Panc1 (cell line): ENCODE results near the gene SRSF9. TPM values are rescaled to one million over a fixed set of nuclear protein-coding genes. Genes with fewer than 3 reads are reported as not detected.

ENCODE experiments used
- ATAC-seq: fragments of 200-7000 bp; cut with Tn5 transposase; 2 replicates; pipeline ENCODE4 v1.9.1; 2020; ENCODE audit warnings: mild to moderate bottlenecking, moderate library complexity
- BruUV-seq: library from RNA; stranded (reverse); fragments of 400-500 nt; replicated peaks from 2 replicates; lab custom pipeline; 2021; lab: Mats Ljungman, UMichigan
- CTCF ChIA-PET: fragments of 300-600 bp; sonication (Branson Sonifier 250); formaldehyde crosslinking; loops from one replicate; lab custom pipeline; 2022; ENCODE audit warnings: antibody characterized with exemption; lab: Charles Lee
- POLR2A ChIA-PET: fragments of 300-600 bp; sonication (Branson Sonifier 250); formaldehyde crosslinking; loops from one replicate; lab custom pipeline; 2022; ENCODE audit warnings: antibody characterized with exemption; lab: Charles Lee
- DNase-seq: peaks from one replicate; pipeline ENCODE4 v3.0.0-alpha.2; 2010; ENCODE audit warnings: low read depth, low spot score
- H3K27ac ChIP-seq: 2 replicates; pipeline ENCODE4 v1.5.1; 2011; ENCODE audit warnings: mild to moderate bottlenecking, low read length, inconsistent platforms
- H3K27me3 ChIP-seq: fragments of 200-500 bp; sonication (Bioruptor generic); 2 replicates; pipeline ENCODE4 v1.6.0; 2014; ENCODE audit warnings: low read length, inconsistent platforms; ENCODE audit not compliant: control insufficient read depth, insufficient read depth
- H3K36me3 ChIP-seq: fragments of 200-500 bp; sonication (Bioruptor generic); 2 replicates; pipeline ENCODE4 v1.5.1; 2014; ENCODE audit warnings: inconsistent platforms, mild to moderate bottlenecking, low read length, moderate library complexity; ENCODE audit not compliant: control insufficient read depth, insufficient read depth
- H3K4me1 ChIP-seq: 2 replicates; pipeline ENCODE4 v1.5.1; 2011; ENCODE audit warnings: inconsistent platforms, mild to moderate bottlenecking, low read length, moderate library complexity; ENCODE audit not compliant: control insufficient read depth, insufficient read depth
- H3K4me3 ChIP-seq, 2 experiments: 2 replicates each; pipeline ENCODE4 v1.5.1; 2011 to 2012; ENCODE audit warnings: low read depth in 2 of 2, low read length in 2 of 2, mild to moderate bottlenecking in 2 of 2, inconsistent platforms in 1 of 2, moderate library complexity in 1 of 2
- H3K9me3 ChIP-seq: fragments of 200-500 bp; sonication (Bioruptor generic); 2 replicates; pipeline ENCODE4 v1.5.1; 2014; ENCODE audit warnings: low read depth, mild to moderate bottlenecking, inconsistent platforms, low read length, moderate library complexity; ENCODE audit not compliant: control insufficient read depth, insufficient read depth
- POLR2AphosphoS5 ChIP-seq: IDR thresholded peaks from 2 replicates; pipeline ENCODE4 v1.6.1; 2012; ENCODE audit warnings: mild to moderate bottlenecking, low read depth, low read length, moderate library complexity
- SIN3A ChIP-seq: IDR thresholded peaks from 2 replicates; pipeline ENCODE4 v1.6.1; 2012; ENCODE audit warnings: low read depth, mild to moderate bottlenecking, low read length, moderate library complexity, borderline replicate concordance; ENCODE audit not compliant: insufficient read depth
- TCF7L2 ChIP-seq: IDR thresholded peaks from 2 replicates; pipeline ENCODE4 v1.6.1; 2011; ENCODE audit warnings: mild to moderate bottlenecking, low read depth, low read length, inconsistent platforms
- in situ Hi-C: cut with HindIII; loops from 2 replicates; pipeline ENCODE4 v1.10.0; 2016; ENCODE audit warnings: low sequenced_read_pairs, low pct_unique_long_range_greater_than_20kb
- intact Hi-C: fragments of 100-400 bp; cut with micrococcal nuclease; formaldehyde crosslinking; loops from one replicate; pipeline ENCODE4 v1.10.0; 2022; ENCODE audit not compliant: unreplicated experiment
- total RNA-seq: library from RNA; stranded (reverse); gene quantifications from one replicate; pipeline ENCODE4 v1.2.1, GENCODE V29; 2021; ENCODE audit not compliant: unreplicated experiment
- TF ChIP-seq, protein P1 (sequence below): fragments of 450-650 bp; IDR thresholded peaks from 2 replicates; pipeline ENCODE4 v1.5.1; 2017; ENCODE audit warnings: mild to moderate bottlenecking
- TF ChIP-seq, protein P2 (sequence below), 2 experiments: IDR thresholded peaks; 2 replicates each; pipeline ENCODE4 v1.6.1; 2011 to 2012; ENCODE audit warnings: low read depth in 2 of 2, control low read depth in 1 of 2, low read length in 1 of 2, mild to moderate bottlenecking in 1 of 2, moderate library complexity in 1 of 2; ENCODE audit not compliant: insufficient read depth in 1 of 2

The SRSF9 gene
- total RNA-seq, 1 experiment from 2014 or later, result 269 TPM

DNA sequence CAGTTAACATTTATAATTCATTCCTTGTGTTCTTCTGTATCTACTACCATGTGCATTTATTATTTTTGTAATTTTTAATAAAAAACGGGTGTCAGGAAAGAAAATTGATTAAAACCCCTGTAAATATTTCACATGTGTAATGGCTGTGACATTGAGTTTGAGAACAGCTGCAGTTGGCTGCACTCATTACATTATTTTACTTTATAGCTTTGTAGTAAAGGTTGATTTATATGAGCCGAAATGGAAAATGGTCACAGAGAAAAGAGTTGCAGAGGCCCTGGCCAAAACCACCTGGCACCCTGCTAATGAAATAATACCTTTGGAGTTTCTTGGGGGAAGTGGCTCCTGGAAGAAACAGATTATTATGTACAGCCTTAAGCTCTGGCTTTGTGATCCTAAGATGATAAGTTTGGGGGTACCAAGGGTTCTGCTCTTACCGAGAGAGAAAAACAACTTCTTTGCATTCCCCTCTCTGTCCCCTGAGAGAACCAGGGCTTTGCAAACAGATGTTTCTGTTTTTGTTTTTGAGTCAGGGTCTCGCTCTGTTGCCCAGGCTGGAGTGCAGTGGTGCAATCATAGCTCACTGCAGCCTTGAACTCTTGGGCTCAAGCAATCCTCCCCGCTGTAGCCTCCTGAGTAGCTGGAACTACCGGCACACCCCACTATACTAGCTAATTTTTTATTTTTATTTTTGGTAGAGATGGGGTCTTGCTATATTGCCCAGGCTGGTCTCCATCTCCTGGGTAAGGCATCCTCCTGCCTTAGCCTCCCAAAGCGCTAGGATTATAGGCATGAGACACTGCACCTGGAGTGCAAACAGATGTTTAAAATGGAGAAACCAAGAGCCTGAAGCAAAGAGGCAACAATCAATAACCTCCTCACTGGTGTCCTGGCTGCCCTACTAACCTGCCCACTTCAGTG, 16.7 kb upstream of the SRSF9 start:
- CTCF ChIA-PET, result interaction anchor here (0.7 kb wide), 1 partner anchor 49 kb away, joined by 4 read pairs; no protein-coding TSS in a partner anchor
- intact Hi-C loops, result no loop called here
- BruUV-seq, result no TSS peak
- Histone ChIP-seq H3K9me3 (no peaks in the 10 kb centered on the region), H3K27me3 (no peaks in the 10 kb centered on the region), H3K27ac (no peak overlapping the region), H3K4me3 (no peak overlapping the region), H3K36me3 (no peaks in the 10 kb centered on the region), H3K4me1 (no peaks in the 10 kb centered on the region)
- no peak for DNase-seq
- in situ Hi-C loops, result no loop called here
- no peak for ATAC-seq
- no peak for TF ChIP-seq TCF7L2
- TF ChIP-seq, protein P1, sequence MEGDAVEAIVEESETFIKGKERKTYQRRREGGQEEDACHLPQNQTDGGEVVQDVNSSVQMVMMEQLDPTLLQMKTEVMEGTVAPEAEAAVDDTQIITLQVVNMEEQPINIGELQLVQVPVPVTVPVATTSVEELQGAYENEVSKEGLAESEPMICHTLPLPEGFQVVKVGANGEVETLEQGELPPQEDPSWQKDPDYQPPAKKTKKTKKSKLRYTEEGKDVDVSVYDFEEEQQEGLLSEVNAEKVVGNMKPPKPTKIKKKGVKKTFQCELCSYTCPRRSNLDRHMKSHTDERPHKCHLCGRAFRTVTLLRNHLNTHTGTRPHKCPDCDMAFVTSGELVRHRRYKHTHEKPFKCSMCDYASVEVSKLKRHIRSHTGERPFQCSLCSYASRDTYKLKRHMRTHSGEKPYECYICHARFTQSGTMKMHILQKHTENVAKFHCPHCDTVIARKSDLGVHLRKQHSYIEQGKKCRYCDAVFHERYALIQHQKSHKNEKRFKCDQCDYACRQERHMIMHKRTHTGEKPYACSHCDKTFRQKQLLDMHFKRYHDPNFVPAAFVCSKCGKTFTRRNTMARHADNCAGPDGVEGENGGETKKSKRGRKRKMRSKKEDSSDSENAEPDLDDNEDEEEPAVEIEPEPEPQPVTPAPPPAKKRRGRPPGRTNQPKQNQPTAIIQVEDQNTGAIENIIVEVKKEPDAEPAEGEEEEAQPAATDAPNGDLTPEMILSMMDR, result no peak
- TF ChIP-seq SIN3A, result no peak
- TF ChIP-seq, protein P2, sequence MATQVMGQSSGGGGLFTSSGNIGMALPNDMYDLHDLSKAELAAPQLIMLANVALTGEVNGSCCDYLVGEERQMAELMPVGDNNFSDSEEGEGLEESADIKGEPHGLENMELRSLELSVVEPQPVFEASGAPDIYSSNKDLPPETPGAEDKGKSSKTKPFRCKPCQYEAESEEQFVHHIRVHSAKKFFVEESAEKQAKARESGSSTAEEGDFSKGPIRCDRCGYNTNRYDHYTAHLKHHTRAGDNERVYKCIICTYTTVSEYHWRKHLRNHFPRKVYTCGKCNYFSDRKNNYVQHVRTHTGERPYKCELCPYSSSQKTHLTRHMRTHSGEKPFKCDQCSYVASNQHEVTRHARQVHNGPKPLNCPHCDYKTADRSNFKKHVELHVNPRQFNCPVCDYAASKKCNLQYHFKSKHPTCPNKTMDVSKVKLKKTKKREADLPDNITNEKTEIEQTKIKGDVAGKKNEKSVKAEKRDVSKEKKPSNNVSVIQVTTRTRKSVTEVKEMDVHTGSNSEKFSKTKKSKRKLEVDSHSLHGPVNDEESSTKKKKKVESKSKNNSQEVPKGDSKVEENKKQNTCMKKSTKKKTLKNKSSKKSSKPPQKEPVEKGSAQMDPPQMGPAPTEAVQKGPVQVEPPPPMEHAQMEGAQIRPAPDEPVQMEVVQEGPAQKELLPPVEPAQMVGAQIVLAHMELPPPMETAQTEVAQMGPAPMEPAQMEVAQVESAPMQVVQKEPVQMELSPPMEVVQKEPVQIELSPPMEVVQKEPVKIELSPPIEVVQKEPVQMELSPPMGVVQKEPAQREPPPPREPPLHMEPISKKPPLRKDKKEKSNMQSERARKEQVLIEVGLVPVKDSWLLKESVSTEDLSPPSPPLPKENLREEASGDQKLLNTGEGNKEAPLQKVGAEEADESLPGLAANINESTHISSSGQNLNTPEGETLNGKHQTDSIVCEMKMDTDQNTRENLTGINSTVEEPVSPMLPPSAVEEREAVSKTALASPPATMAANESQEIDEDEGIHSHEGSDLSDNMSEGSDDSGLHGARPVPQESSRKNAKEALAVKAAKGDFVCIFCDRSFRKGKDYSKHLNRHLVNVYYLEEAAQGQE (IDR thresholded peaks at IDR 0.05; ENCODE audit: insufficient read depth in 1 of 2, low read depth in 2 of 2, low read length in 1 of 2), result no peak
- TF ChIP-seq POLR2AphosphoS5, result no peak
- POLR2A ChIA-PET, result no interaction called here

DNA sequence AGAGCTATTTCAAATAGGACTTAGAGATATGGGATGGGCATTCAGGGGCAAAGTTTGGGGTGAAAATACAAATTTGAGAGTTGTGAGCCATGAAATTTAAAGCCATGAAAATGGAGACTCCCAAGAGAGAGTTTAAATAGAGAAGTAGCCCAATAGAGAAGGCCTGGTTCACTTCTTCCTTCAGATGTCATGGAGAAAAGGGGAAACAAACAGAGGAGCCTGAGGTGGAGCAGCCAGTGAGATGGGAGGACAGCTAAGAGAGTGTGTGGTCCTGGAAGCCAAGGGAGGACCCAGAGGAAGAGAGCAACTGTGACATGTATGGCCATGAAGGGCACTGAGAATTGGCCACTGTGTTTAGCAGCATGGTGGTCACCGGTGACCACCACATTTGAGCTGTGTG, 14.1 kb upstream of the SRSF9 start:
- Histone ChIP-seq H3K9me3 (no peaks in the 10 kb centered on the region), H3K4me3 (no peak overlapping the region), H3K4me1 (peaks cover 3% of the 10 kb centered on the region; the same call in 1 of the 2 replicates), H3K27ac (no peak overlapping the region), H3K36me3 (no peaks in the 10 kb centered on the region), H3K27me3 (no peaks in the 10 kb centered on the region)
- no TSS peak for BruUV-seq
- ChIA-PET POLR2A (interaction anchor here (0.6 to 1.0 kb wide), 2 partner anchors 9 to 10 kb away, joined by 3 to 8 read pairs; no protein-coding TSS in a partner anchor), CTCF (interaction anchor here (0.6 kb wide), 1 partner anchor 113 kb away, joined by 7 read pairs; no protein-coding TSS in a partner anchor)
- in situ Hi-C loops, result no loop called here
- DNase-seq, result no peak
- ATAC-seq, result no peak
- TF ChIP-seq, protein P2 (IDR thresholded peaks at IDR 0.05; ENCODE audit: insufficient read depth in 1 of 2, low read depth in 2 of 2, low read length in 1 of 2), result no peak
- TF ChIP-seq, protein P1, result no peak
- TF ChIP-seq TCF7L2 (no peak), SIN3A (no peak), POLR2AphosphoS5 (no peak)
- intact Hi-C loops, result no loop called here
